HG03196 (cell line): Measurements from ENCODE around the gene KRTAP3-3.
"Not testable (repeated sequence)": the region's sequence is repeated elsewhere in the genome, so short reads cannot be mapped to it uniquely, and the experiment has no call there.

ENCODE experiments used
- ATAC-seq: cut with Tn5 transposase; IDR thresholded peaks from one replicate; pipeline ENCODE4 v1.9.1; 2021; ENCODE audit not compliant: unreplicated experiment

KRTAP3-3 gene

DNA sequence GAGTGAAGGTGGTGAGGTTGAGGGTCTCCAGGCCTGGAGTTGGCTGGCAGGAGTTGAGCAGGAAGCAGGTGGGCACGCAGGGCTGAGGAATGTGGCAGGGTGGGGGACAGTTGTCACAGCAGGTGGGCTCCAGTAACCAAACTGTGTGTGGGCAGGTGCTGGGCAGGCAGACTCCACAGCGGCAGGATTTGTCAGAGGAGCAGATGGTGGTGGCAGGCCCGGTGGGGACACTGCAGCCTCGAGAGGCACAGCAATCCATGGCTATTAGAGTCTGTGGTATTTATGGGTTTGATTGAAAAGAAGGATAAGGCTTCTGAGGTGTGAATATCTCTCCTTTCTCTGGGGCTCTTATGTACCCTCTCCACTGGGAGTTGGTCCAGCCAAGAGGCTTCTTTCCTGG, at the start of gene KRTAP3-3:
Gene KRTAP3-3 (minus strand): TSS at position 326 of the 400 bp plus-strand sequence. CDS start 67 bp downstream, at position 259.
- ATAC-seq, result no peak

DNA sequence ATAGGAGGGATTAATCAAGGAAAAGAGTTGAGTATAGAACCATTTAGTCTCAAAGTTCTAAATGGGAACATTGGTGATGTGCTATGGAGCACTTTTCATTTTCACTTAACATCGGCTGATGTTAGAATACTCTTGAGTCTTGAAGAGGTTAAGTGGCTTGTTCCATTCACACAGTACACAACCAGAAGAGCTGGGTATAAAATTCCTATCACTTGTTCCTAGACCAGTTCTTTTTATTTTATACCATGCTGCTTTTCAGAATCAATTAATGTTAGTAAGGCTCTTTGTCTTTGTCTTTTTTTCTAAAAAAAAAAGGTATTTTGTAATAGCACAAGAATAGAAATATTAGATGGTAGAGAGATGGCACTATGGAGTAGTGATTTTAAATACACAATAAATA, 49.0 kb upstream of the KRTAP3-3 start:
- ATAC-seq, result no peak

DNA sequence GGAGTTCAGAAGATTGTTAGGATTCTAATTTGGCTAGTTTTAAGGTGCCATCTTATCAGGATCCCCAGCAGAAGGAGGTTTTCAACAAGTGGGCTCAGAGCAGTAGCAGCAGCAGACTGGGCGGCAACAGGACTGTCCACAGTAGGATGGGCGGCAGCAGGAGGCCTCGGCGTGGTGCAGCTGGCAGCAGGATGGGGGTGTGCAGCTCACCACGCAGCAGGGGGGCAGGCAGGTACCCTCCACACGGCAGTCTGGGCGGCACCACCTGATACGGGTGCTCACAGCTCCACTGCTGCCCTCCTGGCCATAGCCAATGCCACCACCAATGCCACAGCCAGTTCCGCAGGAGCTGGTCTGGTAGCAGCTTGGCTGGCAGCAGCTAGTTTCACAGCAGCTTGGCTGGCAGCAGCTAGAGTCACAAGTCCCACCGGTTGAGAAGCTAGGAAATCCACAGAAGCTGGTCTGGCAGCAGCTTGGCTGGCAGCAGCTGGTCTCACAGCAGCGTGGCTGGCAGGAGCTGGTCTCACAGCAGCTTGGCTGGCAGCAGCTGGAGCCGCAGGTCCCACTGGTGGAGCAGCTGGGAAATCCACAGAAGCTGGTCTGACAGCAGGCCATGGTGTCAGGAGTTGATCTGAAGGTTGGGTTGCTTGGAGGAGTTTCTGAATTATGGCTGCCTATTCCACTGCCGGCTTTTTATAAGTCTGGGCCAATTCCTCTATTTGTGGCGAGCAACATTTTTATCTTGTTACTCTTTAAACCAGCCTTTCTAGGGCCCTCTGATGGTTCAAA, 47.0 kb upstream of the KRTAP3-3 start, which contains the start of gene KRTAP1-1:
Gene KRTAP1-1 (minus strand): TSS at position 668 of the 789 bp plus-strand sequence. CDS start 53 bp downstream, at position 615.
- not testable (repeated sequence) for ATAC-seq

DNA sequence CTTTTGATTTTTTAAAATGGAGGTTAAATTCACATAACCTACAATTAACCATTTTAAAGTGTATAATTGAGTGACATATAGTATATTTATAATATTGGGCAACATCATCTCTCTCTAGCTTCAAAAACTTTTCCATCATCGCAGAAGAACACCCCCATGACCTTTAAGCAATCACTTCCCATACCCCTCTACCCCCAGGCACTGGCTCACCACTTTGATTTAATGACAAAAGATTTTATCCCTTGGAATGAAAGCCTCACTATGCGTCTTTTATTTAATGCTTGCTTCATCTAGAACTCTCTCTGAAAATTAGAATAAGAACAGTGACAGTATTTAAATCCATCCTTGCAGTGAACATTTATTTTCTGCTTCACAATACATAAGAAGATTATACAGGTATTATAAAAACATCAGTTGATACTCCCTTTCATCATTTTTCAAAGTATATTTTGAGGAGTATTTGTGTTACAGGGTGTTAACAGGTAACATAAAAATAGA, 43.9 kb upstream of the KRTAP3-3 start:
- ATAC-seq, result no peak

DNA sequence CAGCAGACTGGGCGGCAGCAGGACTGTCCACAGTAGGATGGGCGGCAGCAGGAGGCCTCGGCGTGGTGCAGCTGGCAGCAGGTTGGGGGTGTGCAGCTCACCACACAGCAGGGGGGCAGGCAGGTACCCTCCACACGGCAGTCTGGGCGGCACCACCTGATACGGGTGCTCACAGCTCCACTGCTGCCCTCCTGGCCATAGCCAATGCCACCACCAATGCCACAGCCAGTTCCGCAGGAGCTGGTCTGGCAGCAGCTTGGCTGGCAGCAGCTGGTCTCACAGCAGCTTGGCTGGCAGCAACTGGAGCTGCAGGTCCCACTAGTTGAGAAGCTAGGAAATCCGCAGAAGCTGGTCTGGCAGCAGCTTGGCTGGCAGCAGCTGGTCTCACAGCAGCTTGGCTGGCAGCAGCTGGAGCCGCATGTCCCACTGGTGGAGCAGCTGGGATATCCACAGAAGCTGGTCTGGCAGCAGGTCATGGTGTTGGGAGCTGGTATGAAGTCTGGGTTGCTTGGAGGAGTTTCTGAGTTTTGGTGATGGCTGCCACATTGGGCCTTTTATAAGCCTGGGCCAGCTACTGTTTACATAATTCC, 40.5 kb upstream of the KRTAP3-3 start, which contains the start of gene KRTAP1-3:
Gene KRTAP1-3 (minus strand): TSS at position 529 of the 590 bp plus-strand sequence. CDS start 53 bp downstream, at position 476.
- ATAC-seq, result not testable (repeated sequence)

DNA sequence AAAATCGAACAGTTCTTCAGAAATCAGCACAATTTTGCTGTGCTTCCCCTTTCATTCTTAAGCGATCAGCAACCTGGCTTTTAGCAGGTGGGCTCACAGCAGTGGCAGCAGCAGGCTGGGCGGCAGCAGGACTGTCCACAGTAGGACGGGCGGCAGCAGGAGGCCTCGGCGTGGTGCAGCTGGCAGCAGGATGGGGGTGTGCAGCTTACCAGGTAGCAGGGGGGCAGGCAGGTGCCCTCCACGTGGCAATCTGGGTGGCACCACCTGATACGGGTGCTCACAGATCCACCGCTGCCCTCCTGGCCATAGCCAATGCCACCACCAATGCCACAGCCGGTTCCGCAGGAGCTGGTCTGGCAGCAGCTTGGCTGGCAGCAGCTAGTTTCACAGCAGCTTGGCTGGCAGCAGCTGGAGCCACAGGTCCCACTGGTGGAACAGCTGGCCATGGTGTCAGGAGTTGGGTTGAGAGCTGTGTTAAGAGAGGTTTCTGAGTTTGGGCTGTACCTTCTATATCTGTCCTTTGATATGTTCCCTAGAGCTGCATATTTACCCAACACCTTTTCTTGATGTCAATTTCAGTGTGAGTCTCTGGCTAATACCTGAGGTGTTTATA, 35.8 kb upstream of the KRTAP3-3 start, which contains the start of gene KRTAP1-4:
Gene KRTAP1-4 (minus strand): TSS at position 563 of the 613 bp plus-strand sequence. CDS start 117 bp downstream, at position 446.
- ATAC-seq, result no peak

DNA sequence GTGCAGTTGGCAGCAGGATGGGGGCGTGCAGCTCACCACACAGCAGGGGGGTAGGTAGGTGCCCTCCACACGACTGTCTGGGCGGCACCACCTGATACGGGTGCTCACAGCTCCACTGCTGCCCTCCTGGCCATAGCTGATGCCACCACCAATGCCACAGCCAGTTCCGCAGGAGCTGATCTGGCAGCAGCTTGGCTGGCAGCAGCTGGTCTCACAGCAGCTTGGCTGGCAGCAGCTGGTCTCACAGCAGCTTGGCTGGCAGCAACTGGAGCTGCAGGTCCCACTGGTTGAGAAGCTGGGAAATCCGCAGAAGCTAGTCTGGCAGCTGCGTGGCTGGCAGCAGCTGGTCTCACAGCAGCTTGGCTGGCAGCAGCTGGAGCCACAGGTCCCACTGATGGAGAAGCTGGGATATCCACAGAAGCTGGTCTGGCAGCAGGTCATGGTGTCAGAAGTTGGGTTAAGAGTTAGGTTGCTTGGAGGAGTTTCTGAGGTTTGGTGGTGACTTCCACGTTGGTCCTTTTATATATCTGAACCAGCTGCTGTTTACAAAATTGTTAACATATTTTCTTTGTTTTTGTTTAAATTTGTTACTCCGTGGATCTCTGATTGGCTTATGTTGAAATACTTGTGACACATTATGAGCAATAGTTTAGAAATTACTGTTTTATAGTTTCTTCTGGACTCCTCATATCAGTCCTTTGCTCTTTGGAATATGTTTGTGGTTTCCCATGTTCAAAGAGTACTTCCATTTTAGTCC, 32.9 kb upstream of the KRTAP3-3 start, which contains the start of gene KRTAP1-5:
Gene KRTAP1-5 (minus strand): TSS at position 494 of the 757 bp plus-strand sequence. CDS start 53 bp downstream, at position 441.
- no peak for ATAC-seq

DNA sequence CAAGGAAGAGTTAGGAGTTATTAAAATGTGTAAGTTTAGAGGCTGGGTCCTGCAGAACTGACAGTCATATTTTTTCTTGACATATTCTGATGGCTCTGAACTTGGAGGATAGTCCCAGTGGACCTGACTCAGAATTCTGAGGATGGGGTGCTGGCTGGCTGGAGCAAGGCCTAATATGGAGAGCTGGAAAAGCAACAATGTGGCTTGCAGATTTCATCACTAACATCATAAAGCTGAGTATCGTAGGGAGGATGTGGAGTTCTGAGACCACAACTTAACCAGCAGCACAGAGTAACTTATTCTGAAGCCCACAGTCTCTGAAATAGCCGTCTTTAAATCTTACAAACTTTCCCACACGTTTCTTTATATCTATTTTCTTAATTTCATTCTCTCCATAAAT, 30.7 kb upstream of the KRTAP3-3 start:
- ATAC-seq, result no peak

DNA sequence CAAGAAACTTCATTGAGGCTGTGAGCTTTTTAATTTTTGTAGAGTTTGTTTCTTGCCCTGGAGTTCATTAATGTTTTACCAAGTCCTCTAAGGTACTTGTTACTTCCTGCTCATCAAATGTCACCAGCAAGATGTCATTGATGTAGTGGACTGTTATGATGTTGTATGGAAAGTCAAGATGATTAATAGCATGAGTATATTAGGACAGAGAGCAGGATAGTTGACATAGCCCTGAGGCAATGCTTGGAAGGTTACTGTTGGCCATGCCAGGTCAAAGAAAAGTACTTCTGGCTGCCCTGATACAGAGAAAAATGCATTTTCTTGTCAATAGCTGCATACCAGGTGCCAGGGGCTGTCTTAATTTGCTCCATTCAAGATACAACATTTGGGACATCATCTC, 26.4 kb upstream of the KRTAP3-3 start:
- ATAC-seq, result no peak

DNA sequence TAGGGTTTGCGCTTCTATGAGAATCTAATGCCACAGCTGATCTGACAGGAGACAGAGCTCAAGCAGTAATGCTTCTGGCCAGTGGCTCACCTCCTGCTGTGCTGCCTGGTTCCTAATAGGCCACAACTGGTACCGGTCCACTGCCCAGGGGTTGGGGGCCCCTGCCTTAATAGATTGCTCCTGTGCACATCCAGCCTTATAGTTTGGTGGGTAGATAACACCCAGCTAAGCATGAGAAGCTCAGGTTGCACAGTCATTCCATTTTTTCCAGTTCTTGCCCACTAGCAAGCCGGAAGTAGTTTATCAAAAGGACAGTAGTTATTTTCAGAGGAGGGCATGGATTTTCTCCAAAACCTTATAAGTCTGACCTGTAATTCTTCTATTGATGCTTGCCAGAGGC, 25.5 kb upstream of the KRTAP3-3 start:
- ATAC-seq, result no peak

DNA sequence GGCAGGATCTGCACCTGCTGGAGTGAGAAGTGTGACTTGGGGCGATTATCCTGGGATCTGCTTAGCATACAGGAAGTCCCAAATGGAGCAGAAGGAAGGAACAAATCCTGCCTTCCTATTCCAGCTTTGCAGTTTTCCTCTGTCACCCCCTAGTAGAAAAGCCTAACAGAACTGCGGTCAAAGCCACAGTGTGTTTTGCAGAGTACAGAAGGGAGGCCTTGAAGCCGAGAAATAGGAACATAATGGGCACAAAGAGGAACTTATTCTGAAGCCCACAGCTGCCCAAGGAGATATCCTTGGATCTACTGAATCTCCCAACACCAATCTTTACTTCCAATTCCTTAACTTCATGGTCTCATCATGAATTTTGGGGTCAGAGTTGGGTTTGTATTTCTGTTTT, 24.6 kb upstream of the KRTAP3-3 start:
- no peak for ATAC-seq

DNA sequence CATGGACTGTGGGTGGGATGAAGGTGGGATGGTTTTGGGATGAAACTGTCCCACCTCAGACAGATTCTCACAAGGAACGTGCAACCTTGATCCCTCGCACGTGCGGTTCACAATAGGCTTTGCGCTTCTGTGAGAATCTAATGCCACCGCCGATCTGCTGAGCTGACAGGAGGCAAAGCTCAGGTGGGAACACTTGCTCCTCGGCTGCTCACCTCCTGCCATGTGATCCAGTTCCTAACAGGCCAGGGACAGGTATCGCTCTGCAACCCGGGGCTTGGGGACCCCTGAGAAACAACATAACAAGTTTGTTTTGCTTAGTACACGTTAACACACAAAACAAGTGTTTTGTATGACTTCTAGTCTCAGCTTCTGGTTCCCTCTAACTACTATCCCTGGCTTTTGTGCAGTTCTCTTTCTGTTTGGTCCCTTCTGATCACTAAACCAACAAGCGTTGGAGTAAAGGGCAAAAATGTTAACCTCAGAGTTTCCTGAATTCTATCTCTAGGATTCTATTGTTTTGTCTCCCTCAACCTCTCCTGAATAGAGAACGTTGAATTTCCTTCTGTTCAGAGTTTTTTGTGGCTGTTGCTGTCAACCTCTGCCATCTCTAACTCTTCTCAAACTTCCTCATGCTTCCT, 22.7 kb upstream of the KRTAP3-3 start:
- no peak for ATAC-seq

DNA sequence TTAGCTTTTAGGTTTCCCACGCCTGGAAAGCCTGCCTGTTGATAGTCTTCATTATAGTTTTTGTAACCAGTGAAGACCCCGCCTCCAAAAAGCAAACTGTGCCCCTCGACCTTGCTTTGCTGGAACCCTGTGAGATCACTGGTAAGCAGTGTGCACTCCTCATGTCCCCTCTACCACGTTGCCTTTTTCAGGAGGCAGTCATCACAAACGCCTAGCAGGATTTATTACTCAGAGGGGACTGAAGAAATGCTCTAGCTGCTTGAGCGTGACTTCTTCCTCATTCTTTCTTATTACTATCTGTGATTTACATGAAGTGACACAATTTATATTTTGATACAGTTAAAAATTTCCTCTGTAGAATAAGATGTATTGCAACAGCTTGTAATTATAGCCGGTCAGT, 21.5 kb upstream of the KRTAP3-3 start:
- no peak for ATAC-seq

DNA sequence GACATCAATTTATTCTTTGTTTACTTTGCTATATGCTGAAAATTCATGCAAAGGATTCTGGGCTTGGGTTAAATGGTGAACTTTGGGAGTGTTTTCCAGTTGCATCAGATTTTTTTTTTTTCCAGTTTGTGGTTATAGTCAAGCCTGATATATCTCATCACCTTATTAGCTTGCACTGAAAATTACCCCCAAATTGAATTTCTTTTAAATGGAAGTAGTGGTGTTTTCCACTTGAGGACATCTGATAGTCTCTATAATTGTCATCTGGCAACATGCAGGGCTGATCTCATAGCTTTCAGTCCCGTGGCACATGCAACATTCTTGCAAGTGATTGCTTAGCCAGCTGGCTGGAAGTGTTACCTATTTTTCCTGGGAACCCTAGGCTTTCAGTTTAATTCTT, 19.6 kb upstream of the KRTAP3-3 start:
- ATAC-seq, result no peak

DNA sequence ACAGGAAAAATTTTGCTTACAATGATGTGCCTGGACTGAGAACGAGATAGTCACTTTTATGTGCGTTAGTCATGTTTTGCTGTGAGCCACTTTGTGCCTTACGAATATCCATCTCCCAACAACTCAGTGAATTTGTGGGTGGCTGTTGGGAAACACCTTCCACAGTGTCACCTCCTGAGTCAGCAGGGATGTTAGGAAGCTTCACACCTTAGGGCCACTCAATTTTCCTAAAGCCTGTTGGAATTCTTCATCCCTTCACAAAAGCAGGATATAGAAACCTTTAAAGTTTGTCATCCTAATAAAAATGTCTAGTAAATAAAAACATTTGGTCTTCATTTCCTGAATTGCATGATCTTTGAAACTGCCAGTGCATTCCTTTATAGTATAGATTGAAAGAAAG, 19.2 kb upstream of the KRTAP3-3 start:
- no peak for ATAC-seq

DNA sequence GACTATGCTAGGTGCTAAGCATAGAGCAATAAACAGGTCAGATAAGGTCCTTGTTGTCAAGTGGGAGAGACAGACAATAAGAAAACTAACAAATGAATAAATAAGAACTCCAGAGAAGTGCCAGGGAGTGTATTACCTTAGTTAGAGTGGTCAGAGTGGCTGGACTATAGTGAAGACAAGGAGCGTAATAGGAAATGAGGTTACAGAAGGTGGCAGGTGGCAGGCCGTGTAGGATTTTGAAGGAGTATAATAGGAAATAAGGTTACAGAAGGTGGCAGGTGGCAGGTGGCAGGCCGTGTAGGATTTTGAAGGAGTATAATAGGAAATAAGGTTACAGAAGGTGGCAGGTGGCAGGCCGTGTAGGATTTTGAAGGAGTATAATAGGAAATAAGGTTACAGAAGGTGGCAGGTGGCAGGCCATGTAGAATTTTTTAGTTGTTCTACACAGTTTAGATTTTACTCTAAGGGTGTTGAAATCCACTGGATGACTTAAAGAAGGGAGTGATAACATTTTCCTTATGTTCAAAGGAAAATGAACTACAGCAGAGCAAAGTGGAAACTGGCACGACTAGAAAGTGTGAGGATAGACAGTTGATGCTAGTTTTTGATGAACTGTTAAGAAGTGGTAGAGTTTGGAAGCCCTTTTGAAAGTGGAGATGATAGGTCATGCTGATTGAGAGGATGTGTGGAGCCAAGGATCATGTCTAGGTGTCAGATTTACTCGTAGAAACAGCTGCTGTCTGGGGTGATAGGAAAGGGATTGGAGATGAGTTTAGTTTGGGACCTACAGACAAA, 18.6 kb upstream of the KRTAP3-3 start:
- no peak for ATAC-seq

DNA sequence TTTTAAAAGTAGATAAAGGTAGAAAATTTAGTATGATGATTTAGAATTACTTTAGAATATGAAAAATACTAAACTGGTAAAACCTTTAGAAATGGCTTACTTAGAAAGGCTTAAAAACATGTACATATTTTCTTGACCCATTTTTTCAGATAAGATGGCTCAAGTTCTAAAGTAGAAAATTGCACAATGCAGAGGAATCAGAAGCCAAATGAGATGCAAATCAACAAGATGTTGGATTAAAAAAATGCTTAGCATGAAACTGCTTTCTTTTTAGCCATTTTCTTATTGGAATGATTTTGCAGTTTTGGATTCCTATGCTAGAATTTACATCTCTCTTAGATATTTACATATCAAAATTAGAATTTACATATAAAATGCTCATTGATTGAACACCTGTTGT, 16.5 kb upstream of the KRTAP3-3 start:
- ATAC-seq, result no peak

DNA sequence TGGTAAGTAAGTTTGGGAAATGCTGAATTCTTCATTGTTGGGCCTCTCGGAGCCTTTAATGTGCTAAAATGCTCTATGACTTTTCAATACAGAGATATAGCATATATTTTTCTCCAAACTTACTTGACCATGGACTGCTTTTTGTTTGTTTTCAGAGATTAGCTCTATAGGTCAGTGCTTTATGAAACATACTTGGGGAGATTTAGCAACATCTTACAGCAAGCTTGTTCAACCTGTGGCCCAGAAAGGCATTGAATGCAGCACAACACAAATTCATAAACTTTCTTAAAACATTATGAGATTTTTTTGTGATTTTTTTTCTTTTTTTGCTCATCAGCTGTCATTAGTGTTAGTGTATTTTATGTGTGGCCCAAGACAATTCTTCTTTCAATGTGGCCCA, 16.0 kb upstream of the KRTAP3-3 start:
- ATAC-seq, result no peak

DNA sequence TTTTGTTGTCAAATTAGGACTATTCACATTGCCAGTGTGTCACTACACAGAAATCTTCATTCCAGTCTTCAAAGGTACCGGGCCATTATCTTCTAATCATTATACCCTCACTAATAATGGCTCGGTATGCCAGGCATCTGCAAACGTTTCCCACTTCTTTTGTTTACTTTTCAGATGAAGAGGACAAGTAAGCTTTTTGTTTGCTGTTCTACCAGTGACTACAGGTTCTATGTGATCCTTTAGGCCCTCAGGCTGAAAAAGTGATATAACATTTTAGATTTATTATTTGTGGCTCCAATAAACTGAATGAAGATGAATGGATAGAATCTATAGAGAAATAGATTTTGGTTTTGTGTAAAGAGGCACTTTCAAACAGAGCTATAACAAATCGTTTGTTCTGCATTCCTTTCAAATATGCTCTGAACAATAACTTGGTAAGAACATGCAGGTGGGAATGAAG, 15.4 kb upstream of the KRTAP3-3 start:
- no peak for ATAC-seq
